K562 (cell line): Measurements from ENCODE around the gene TOM1L2. TPM values are rescaled to one million over a fixed set of nuclear protein-coding genes. Genes with fewer than 3 reads are reported as not detected.

Experiments
- ATAC-seq: fragments of 200-7000 bp; cut with Tn5 transposase; 3 replicates; pipeline ENCODE4 v1.9.1; 2020; ENCODE audit warnings: moderate library complexity
- BruUV-seq: library from RNA; stranded (reverse); fragments of 400-500 nt; replicated peaks from 2 replicates; lab custom pipeline; 2021; lab: Mats Ljungman, UMichigan
- CTCF ChIA-PET: fragments of 300-600 bp; formaldehyde crosslinking; extraction: SDS; loops from one replicate; lab custom pipeline; 2021; ENCODE audit warnings: low intra/inter-chr PET ratio; lab: Yijun Ruan, JAX
- POLR2A ChIA-PET: fragments of 300-600, 350-650 bp; sonication (Branson Sonifier 250); formaldehyde crosslinking; extraction: SDS; loops from one replicate; lab custom pipeline; 2021; ENCODE audit warnings: antibody characterized with exemption, inconsistent platforms; lab: Yijun Ruan, JAX
- DNase-seq, 4 experiments: peaks; one replicate each; pipeline versions ENCODE4 v3.0.0 to v3.0.0-alpha.2; 2011 to 2018; ENCODE audit warnings: low spot score in 3 of 4, mixed read lengths in 3 of 4; ENCODE audit errors: extremely low read depth in 1 of 4
- FAIRE-seq: peaks from 2 replicates; lab custom pipeline; 2011; peaks lifted over from hg19 to GRCh38; lab: Jason Lieb, UNC
- H2AFZ ChIP-seq: 2 replicates; pipeline ENCODE4 v1.6.0; 2011; ENCODE audit warnings: low read depth, low read length, control low read depth, inconsistent platforms
- H3K27ac ChIP-seq: fragments of 200-600 bp; 3 replicates; pipeline ENCODE4 v1.8.0; 2011; ENCODE audit warnings: low read depth, mild to moderate bottlenecking, control low read depth, inconsistent platforms, low read length, moderate library complexity, mixed read lengths; ENCODE audit errors: extremely low read depth
- H3K27me3 ChIP-seq, 2 experiments: fragments of 300-600 bp in 1 of 2; 2 replicates in 1 of 2; 3 replicates in 1 of 2; pipeline versions ENCODE4 v1.6.0 to v1.8.0; 2011; ENCODE audit warnings: inconsistent platforms in 2 of 2, low read length in 2 of 2, mild to moderate bottlenecking in 1 of 2, mixed read lengths in 1 of 2, moderate library complexity in 1 of 2; ENCODE audit not compliant: control insufficient read depth in 2 of 2, insufficient read depth in 2 of 2
- H3K36me3 ChIP-seq: fragments of 300-600 bp; 3 replicates; pipeline ENCODE4 v1.8.0; 2011; ENCODE audit warnings: mild to moderate bottlenecking, low read length, inconsistent platforms; ENCODE audit not compliant: control insufficient read depth, insufficient read depth
- H3K4me1 ChIP-seq, 2 experiments: fragments of 200-600 bp in 1 of 2; replicated peaks in 1 of 2; 2 replicates in 1 of 2; 3 replicates in 1 of 2; pipeline versions ENCODE4 v1.5.1 to v1.8.0; 2011; ENCODE audit warnings: inconsistent platforms in 2 of 2, low read length in 2 of 2, mild to moderate bottlenecking in 1 of 2, mixed read lengths in 1 of 2, moderate library complexity in 1 of 2; ENCODE audit not compliant: control insufficient read depth in 2 of 2, insufficient read depth in 2 of 2
- H3K4me2 ChIP-seq: 2 replicates; pipeline ENCODE4 v1.6.1; 2011; ENCODE audit warnings: low read length, control low read depth, inconsistent platforms, mixed read lengths; ENCODE audit not compliant: insufficient read depth
- H3K4me3 ChIP-seq: fragments of 200-600 bp; sonication (generic), shearing (Covaris generic); 2 replicates; pipeline ENCODE4 v1.5.1; 2016; ENCODE audit warnings: control low read depth, inconsistent platforms
- H3K79me2 ChIP-seq: fragments of 200-600 bp; 3 replicates; pipeline ENCODE4 v1.8.0; 2011; ENCODE audit warnings: low read length, inconsistent platforms; ENCODE audit not compliant: control insufficient read depth, insufficient read depth
- H3K9ac ChIP-seq, 2 experiments: 2 replicates each; pipeline versions ENCODE4 v1.6.0 to v1.6.1; 2011; ENCODE audit warnings: low read depth in 2 of 2, low read length in 2 of 2, control low read depth in 1 of 2, inconsistent platforms in 1 of 2, mild to moderate bottlenecking in 1 of 2, mixed read lengths in 1 of 2; ENCODE audit not compliant: insufficient read depth in 1 of 2
- H3K9me1 ChIP-seq: one replicate; pipeline ENCODE4 v1.6.0; 2011; ENCODE audit warnings: inconsistent platforms, mild to moderate bottlenecking, low read length, moderate library complexity; ENCODE audit not compliant: control insufficient read depth, insufficient read depth
- H3K9me3 ChIP-seq: replicated peaks from 2 replicates; pipeline ENCODE4 v1.5.1; 2011; ENCODE audit warnings: low read depth, low read length, inconsistent platforms; ENCODE audit not compliant: control insufficient read depth, insufficient read depth
- H4K20me1 ChIP-seq: replicated peaks from 2 replicates; pipeline ENCODE4 v1.6.1; 2011; ENCODE audit warnings: low read length, inconsistent platforms, mixed read lengths; ENCODE audit not compliant: control insufficient read depth, insufficient read depth
- ID3 ChIP-seq, 2 experiments: fragments of 250-450 bp in 1 of 2; fragments of 450-650 bp in 1 of 2; sonication (Bioruptor Pico) in 1 of 2; IDR thresholded peaks; 2 replicates each; pipeline versions ENCODE4 v1.6.1 to v1.8.0; 2016 to 2021; ENCODE audit warnings: mild to moderate bottlenecking in 2 of 2, moderate library complexity in 2 of 2, missing compliant biosample characterization in 1 of 2, missing genetic modification characterization in 1 of 2
- IRF2 ChIP-seq: sonication (generic); formaldehyde crosslinking; IDR thresholded peaks from 2 replicates; pipeline ENCODE4 v1.8.1; 2022; ENCODE audit warnings: mild to moderate bottlenecking, missing genetic modification reagents
- ZNF518B ChIP-seq: fragments of 250-450 bp; sonication (Bioruptor Pico); IDR thresholded peaks from 2 replicates; pipeline ENCODE4 v1.5.0; 2021; ENCODE audit warnings: mild to moderate bottlenecking, moderate library complexity
- WGBS: fragments of 100-300 bp; shearing (Covaris generic); methylation state at CpG from one replicate; pipeline ENCODE4 v1.1.6; 2016; ENCODE audit warnings: low coverage, mixed read lengths; ENCODE audit not compliant: insufficient coverage; ENCODE audit errors: missing lambda C conversion rate; 5-methylcytosine and 5-hydroxymethylcytosine counted together
- in situ Hi-C: fragments of 300-500 bp; cut with MboI; formaldehyde crosslinking; loops from 4 replicates; pipeline ENCODE4 v1.15.0; 2018; ENCODE audit warnings: inconsistent platforms, mixed read lengths
- intact Hi-C: fragments of 100-400 bp; cut with micrococcal nuclease; formaldehyde crosslinking; loops from 2 replicates; pipeline ENCODE4 v1.14.2; 2022
- polyA plus RNA-seq, 8 experiments: library from polyadenylated mRNA; depleted of rRNA in 4 of 8; stranded (reverse) in 5 of 8; unstranded in 3 of 8; fragments of >200 nt; fragmentation: Nextera tagmentation in 2 of 8; fragmentation: Illumina TruSeq in 1 of 8; extraction: Ambion mirVana in 2 of 8; extraction: Trizol in 1 of 8; gene quantifications; 2 replicates each; pipeline versions ENCODE4 v1.2.1 to v1.2.3, GENCODE V29; 2011 to 2014; ENCODE audit warnings: inconsistent platforms in 1 of 8, missing spikeins in 1 of 8
- total RNA-seq, 7 experiments: library from RNA; depleted of rRNA in 6 of 7; stranded (reverse); fragments of >200 nt in 6 of 7; fragmentation: Illumina TruSeq in 2 of 7; extraction: Trizol in 2 of 7; gene quantifications; 2 replicates each; pipeline versions ENCODE4 v1.2.1 to v1.2.3, GENCODE V29; 2011 to 2021; ENCODE audit warnings: low replicate concordance in 1 of 7

Gene TOM1L2
- total and polyA plus RNA-seq, 9 of the 15 experiments (the other 6 are each of a cell fraction or from before 2014, with no cell fraction given): 0.07 to 6.0 (median 2.5) TPM

- peaks cover 0 to 10% of the 10 kb centered on the region in 2 experiments; a peak in 3 of 5 replicates for H3K4me1 ChIP-seq
- H2AFZ ChIP-seq: no peak overlapping the region
- H4K20me1 ChIP-seq: no peaks in the 10 kb centered on the region
- H3K27me3 ChIP-seq: no peaks in the 10 kb centered on the region
- BruUV-seq: no TSS peak
- ChIA-PET POLR2A (no interaction called here), CTCF (no interaction called here)
- intact Hi-C loops (no loop called here), in situ Hi-C loops (no loop called here)
- DNase-seq: no peak
- ATAC-seq: no peak
- H3K27ac ChIP-seq: no peak overlapping the region
- H3K36me3 ChIP-seq: no peaks in the 10 kb centered on the region; the same call in 2 of the 3 replicates
- H3K9me1 ChIP-seq: no peaks in the 10 kb centered on the region
- H3K9me3 ChIP-seq: no peaks in the 10 kb centered on the region
- H3K79me2 ChIP-seq: no peaks in the 10 kb centered on the region
- 32% methylated on average over 9 of the region's 9 CpGs for WGBS
- FAIRE-seq: no peak
- no peak for TF ChIP-seq ID3 (CRISPR knock-in tag; IDR thresholded peaks at IDR 0.05)
- TF ChIP-seq ID3 (tag; IDR thresholded peaks at IDR 0.05): no peak
- H3K9ac ChIP-seq: no peak overlapping the region
- no peak overlapping the region for H3K4me3 ChIP-seq
- H3K4me2 ChIP-seq: no peak overlapping the region
These were observed 32.1 kb upstream of the TOM1L2 start for GRCh38 chr17:18004345-18004744.

DNA sequence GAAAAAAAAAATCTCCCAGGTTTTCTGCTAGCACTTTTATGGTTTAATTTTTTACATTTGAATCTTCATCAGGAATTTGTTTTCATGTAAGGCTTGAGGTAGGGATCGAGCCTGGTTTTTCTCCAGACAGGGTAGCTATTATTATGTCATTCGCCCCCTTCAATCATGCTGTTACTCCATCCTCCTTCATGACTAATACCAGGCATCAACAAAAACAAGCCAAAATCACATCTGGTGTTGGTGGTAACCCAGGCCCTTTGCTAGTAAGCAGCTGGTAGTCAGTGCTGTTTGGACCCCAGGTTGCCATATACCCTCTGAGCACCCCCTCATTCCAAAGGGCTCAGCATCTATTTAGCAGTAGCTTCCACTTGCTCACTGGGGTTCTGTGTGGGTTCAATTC, 30.0 kb upstream of the TOM1L2 start:
- H3K27me3 ChIP-seq: no peaks in the 10 kb centered on the region
- H3K9me3 ChIP-seq: no peaks in the 10 kb centered on the region
- in situ Hi-C loops (no loop called here), intact Hi-C loops (no loop called here)
- peaks cover 0 to 16% of the 10 kb centered on the region in 2 experiments; a peak in 3 of 5 replicates for H3K4me1 ChIP-seq
- H3K9ac ChIP-seq: no peak overlapping the region
- BruUV-seq: no TSS peak
- no peaks in the 10 kb centered on the region for H3K9me1 ChIP-seq
- ChIA-PET POLR2A (interaction anchor here (0.6 to 0.7 kb wide), 2 partner anchors 123 to 928 kb away, joined by 3 to 6 read pairs; no protein-coding TSS in a partner anchor), CTCF (no interaction called here)
- H4K20me1 ChIP-seq: no peaks in the 10 kb centered on the region
- WGBS: 69% methylated on average over 2 of the region's 2 CpGs
- ATAC-seq: no peak
- H3K79me2 ChIP-seq: no peaks in the 10 kb centered on the region
- no peak overlapping the region for H3K4me3 ChIP-seq
- TF ChIP-seq IRF2 (CRISPR knock-in tag) (no peak), ZNF518B (CRISPR knock-in tag) (no peak)
- H2AFZ ChIP-seq: no peak overlapping the region
- no peak overlapping the region for H3K27ac ChIP-seq
- no peak for DNase-seq
- FAIRE-seq: no peak
- no peak overlapping the region for H3K4me2 ChIP-seq
- H3K36me3 ChIP-seq: no peaks in the 10 kb centered on the region; the same call in 2 of the 3 replicates
